HG02759 (cell line): ENCODE data around the gene CCL13.

ENCODE experiments used
- ATAC-seq: cut with Tn5 transposase; IDR thresholded peaks from one replicate; pipeline ENCODE4 v1.9.1; 2021; ENCODE audit warnings: mild to moderate bottlenecking, moderate library complexity; ENCODE audit not compliant: unreplicated experiment

The CCL13 gene

DNA sequence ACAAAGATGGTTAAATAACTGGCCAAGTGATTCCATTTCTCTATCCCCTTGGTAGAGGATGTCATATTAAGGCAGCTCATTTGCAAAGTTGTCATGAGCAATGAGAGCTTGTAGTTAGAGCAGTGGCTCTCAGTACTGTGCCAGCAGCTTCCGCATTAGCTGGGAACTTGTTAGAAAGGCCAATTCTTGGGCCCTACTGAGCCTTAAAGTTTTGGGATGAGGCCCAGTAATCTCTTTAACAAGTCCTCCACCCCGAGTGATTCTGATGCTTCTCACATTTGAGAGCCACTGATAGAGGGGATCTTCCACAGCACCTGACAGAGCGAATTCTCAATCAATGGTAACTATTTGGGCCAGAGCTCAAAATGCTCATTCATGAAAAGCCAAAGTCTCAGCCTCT, 26.9 kb downstream of the CCL13 start:
- no peak for ATAC-seq

DNA sequence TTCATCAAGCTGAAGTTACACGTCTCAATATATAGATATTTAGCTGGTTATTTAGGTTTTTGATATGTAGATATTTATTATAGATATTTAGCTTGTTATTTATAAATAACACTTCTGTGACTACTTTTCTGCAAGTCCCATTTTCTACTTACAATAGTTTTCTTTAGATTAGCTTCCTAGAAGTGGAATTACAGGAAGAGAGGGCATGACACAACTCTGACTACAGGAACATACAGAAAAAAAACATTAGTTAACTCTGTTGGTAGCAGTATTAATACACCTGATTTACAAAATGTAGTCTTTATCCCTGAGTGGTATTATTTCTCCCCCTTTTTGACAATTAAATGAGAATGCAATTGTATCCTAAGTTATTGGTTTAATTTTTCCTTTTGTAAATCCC, 28.0 kb downstream of the CCL13 start:
- no peak for ATAC-seq

DNA sequence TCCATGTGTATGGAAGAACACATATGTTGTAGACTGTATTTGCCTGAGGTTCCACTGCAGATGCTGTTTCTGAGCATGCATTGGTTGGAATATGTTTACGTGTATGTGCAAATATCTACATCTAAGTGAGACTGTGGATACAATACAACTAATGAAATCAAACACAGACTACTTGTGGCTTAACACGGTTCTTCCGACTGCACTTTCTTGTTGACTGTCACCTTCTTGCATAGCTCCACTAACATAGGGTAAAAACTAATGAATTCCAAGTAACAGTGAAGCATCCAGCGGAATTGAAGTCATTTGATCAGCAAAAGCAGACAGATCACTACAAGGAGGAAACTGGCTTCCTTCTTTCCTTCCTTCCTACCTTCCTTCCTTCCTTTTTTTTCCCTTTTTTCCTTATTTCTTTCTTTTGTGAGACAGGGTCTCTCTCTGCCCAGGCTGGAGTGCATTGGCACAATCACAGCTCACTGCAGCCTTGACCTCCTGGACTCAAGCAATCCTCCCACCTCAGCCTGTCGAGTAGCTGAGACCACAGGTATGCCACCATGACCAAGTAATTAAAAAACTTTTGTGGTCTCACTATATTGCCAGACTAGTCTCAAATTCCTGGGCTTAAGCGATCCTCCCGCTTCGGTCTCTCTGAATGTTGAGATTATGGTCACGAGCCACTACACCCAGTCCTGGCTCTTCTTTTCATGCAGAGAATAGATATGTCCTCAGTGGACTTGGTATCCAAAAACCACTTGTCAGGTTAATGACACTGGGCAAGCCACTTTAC, 28.7 kb downstream of the CCL13 start:
- no peak for ATAC-seq

DNA sequence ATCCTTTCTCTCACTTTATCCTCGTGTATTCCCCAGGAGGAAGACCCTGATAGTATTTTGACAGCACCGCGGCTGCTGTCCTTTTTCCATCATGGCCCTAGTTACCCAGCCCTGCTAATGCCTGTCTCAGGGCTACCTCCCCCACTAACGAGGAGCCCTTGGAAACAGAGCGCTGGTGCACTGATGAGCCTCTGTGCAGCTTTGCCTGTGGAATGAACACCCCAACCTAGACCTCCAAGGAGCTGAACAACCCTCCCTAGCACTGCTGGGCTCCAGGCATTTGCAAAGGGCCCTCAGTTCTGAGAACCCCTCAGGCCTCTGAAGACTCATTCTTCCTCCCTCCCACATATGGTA, 30.0 kb downstream of the CCL13 start:
- no peak for ATAC-seq

DNA sequence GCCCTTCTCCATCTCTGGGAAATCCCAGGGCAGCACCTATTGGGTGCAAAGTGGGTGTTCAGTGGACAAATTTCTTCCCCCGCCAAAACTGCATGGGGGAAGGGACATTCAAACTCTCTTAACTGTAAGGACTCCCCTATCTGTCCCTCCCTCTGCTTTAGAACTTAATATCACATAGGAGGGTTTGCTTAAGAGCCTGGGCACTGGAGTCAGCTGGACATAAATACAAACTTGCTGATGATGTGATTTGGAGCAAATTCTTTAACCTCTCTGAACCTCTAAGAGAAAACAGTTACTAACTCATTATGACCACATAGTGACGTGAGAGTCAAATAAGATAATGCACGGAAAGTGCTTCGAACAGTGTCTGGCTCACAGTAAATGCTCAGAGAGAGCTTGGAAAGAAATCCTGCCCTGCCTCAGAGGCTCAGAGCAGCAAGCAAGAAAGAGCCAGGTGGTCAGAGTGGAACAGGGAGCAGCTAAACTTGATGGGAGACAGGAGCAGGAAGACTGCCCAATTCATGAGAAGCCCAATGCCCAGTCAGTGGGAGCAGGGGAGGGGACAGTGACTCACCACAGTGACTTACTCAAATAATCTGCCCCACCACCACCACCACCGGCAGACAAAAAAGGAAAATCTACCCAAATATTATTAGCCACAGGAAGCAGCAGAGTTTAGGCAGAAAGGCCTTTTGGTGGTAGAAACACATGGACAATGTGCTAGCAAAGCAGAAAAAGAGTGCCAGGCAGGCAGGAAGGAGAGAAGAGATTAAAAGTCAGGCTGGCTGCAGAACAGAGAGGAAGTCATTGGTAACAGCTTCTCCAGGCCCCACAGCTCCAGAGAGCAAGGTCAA, 30.6 kb downstream of the CCL13 start:
- no peak for ATAC-seq

DNA sequence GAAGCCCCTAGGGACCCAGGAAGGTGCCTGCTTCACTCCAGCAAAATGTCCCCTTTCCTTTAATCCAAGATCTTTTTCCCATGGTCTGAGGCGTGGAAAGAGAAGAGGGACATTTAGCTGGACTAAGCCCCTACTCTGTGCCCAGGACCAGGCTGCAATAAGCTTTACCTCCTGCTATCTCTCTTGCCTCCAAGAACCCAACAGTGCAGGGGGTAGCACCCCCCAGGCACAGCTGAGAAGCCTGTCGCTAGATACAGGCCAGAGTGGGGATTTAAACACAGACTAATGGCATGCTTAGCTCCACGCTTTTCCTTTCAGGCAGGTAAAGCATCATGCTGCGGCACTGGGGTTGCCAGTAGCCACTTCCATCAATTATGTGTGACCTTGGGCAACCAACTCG, 31.3 kb downstream of the CCL13 start:
- no peak for ATAC-seq

DNA sequence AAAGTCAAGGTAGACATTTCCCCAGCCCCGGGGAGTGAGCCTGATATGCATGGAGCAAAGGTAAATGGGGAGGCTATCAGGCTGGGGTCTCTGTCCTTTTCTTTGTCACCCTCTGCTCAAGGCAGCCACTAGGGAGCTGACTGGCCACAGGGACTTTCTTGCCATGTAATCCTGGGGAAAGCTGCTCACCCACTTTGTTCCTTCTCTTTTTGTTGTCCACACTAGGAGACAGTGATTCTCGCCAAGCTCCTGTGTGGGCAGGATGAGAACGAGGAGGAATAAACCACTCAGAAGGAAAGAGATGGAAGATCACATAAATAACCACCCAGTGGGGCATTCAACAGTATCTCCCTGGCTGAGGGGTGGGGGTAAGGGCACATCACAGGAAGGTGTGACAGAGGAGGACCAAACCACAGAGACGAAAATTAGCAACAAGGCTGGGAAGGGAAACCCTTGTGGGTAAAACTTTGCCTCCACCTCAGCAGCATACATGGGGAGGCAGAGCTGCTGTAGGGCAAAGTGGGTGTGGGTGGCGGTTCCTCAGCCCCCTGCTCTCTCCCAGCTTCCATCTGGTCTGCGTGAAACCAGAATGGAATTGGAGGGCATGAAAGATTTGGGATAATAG, 33.0 kb downstream of the CCL13 start:
- no peak for ATAC-seq

DNA sequence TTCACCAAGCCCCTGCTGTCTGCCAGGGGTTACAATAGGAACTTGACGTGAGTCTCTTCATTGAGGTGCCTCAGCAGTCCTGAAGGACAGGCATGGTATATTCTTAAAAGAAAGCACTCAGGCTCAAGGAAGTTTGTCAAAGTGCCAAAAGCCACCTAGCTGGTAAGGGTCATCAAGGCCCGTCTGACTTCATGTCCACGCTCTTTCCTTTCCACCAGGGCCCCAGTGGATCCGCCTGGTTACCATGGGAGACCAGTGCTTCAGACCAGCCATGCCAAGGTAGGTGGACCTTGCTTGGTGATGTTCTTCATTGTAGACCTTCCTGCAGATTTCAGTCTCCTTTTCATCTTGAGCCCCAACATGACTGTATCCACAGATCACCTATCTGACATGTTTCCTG, 34.4 kb downstream of the CCL13 start:
- ATAC-seq: no peak

DNA sequence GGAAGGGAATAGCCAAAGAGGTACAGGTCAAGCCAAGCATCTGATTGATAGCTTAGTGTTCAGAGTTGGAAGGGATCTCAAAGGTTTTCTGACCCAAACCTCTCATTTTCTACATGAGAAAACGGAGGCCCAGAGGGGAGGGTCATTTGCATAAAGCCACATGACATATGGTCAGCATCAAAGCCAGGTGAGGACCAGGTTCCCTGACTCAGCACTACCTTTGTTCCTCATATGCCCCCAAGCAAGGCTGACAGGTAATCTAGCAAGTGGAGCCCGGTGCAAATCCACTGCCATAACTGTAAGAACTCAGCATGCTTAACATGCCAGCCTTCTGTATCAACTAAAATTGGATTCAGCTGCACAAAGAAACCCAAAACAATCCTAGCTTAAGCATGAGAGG, 35.0 kb downstream of the CCL13 start:
- no peak for ATAC-seq

DNA sequence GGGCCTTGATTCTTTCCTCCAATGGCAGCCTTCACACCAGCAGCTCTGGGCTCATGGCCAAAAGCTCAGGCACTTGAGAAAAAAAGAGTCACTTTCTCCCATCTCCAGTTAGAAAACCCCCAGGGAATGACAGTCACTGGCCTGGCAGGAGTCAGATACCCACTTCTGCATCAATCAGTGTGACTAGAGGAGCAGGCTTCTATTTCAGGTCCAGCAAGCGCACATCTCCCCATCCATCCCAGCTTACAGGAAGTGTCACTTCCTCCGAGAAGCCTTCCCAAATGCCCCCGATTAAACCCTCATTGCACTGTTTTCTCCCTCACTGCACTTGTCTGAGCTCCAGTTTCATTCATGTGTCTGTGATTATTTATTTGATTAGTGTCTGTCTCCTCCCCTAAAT, 37.1 kb downstream of the CCL13 start:
- no peak for ATAC-seq

DNA sequence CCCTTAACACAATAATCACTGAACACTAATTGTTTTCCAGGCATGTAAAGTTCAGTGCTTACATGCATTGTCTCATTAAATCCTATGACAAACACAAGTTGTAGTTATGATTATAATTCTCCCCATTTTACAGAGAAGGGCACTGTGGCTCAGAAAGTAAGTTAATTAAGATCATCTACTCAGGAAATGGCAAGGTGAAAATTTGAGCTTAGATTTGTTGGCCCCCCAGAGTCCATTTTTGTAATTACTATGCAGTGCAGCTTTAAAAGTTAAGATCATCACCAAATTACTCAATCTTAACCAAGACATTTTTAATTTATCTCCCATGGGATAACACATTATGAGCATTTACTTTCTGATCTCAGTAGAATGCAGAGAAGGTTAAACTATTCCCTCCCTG, 41.0 kb downstream of the CCL13 start:
- no peak for ATAC-seq

DNA sequence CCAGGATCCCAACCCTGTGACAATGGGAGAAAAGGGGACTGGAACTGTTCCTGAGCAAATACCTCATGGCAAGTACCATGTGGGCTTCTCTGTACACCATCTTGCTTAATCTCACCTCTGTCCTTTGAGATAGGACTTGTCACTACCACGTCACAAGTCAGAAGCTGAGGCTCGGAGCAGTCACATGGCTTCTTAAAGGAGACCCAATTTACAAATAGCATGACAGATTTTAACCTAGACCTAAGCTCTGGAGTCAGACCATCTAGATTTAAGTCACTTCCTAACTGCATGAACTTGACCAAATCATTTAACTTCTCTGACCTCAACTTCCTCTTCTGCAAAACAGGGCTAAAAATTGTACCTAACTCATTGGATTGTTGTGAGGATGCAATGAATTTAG, 42.7 kb downstream of the CCL13 start:
- no peak for ATAC-seq

DNA sequence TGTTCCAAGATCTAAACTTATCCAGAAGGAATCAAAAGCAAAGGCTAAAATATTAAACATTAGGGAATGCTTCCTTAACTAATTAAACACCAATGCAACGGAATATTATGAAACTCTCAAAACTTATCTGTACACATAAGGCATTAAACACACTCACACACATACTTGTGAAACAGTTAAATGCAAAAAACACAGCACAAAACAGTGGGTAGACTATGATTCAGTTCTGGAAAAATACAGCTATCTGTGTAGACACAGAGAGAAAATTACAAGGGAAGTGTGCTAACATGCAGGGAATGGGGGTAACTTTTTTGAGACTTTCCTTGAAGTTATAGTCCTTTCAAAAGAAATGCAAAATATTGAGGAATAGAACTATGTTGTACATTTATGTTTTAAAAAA, 43.4 kb downstream of the CCL13 start:
- ATAC-seq: no peak

DNA sequence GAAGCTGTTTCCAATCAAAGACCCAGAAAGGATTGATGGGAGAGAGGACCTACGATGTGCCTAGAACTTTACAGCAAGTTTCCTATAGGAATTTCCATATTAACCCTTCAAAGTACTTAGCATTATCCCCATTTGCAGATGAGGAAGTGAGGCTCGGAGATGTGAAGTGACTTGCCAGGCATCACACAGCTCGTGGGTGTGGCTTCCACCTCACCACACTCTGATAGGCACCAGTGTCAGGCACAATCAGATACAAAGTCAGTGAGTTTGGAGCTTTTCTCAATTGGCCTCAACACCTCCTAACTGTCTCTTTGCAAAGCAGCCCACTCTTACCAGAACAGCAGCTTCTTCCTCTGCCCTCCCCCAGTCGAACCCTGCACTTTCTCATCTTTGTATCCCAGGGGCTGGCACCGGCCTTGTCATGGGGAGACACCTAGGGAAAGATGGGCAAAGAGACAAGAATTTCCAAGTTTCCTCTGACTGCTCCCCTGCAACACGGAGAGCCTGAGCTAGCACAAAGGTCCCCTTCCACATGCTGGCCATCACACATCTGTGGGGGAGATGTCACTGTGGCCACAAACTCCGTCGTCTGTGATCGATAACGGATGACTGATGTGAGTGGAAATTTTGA, 44.1 kb downstream of the CCL13 start:
- no peak for ATAC-seq

DNA sequence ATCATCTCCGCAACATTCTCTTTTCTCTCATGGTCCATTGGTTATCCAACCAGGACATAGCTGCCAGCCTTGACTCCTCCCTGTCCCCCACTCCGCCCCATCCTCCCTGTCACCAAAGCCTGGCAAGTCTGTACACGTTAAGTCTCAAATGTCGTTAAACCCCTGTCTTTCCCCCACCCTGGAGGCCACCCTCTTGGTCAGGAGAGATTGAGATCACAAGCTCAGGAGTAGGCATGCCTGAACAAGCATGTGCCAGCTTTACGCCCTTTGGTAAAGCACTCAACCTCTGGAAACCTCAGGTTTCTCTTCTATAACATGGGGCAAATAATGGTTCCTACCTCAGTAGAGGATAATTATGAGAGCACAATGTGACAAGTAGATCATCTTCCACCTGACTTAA, 44.9 kb downstream of the CCL13 start:
- no peak for ATAC-seq

DNA sequence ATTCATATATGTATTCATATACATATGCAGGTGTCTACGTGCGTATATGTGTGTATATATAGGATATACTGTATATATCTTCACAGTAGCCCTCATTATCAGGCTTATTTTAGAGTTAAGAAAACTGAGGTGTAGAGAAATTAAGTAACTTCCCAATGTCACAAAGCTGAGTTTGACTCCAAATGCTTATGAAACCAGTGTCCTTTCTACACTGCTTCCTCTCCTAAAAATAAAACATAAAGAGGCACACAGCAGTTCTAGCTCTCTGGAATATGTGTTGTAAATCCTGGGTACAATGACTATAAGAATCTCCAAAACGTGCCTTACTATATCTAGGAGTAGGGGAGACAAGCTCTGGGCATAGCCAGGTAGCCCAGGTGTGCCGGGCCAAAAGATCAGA, 46.7 kb downstream of the CCL13 start:
- no peak for ATAC-seq

DNA sequence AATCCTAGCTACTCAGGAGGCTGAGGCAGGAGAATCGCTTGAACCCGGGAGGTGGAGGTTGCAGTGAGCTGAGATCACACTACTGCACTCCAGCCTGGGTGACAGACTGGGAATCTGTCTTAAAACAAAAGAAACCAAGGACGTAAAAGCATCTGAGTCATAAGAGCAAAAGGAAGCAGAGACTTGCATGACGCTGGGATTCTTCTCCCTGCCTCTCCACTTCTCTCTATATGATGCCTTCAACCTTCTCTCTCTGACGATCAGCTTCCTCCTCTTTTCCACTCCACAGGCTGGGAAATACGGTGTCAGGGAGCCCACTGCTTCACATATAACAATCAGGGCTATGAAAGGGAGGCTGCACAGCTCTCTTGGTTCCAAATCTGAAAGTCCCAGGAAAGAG, 49.9 kb downstream of the CCL13 start:
- ATAC-seq: no peak
